Measurements from ENCODE around the gene CPNE2.

Gene CPNE2

GRCh38 chr16:57178793-57179212 is 86.4 kb downstream of the CPNE2 start:
- H3K27me3 ChIP-seq (ENCODE audit: control insufficient read depth in 3 of 3, insufficient read depth in 3 of 3, low read depth in 1 of 3, low read length in 3 of 3): no peaks in the 10 kb centered on the region
- H3K4me1 ChIP-seq (ENCODE audit: control insufficient read depth in 2 of 2, insufficient read depth in 1 of 2, low read depth in 1 of 2, low read length in 2 of 2): peaks cover 0 to 9% of the 10 kb centered on the region in 2 donors
- H3K23ac ChIP-seq (ENCODE audit: low read depth, low read length, poor library complexity): no peak overlapping the region
- H3K9ac ChIP-seq (ENCODE audit: low read depth, low read length, poor library complexity): no peak overlapping the region
- no peak overlapping the region for H2BK120ac ChIP-seq (ENCODE audit: low read depth, low read length)
- no peak overlapping the region for H2AK5ac ChIP-seq (ENCODE audit: low read depth, low read length)
- no peak overlapping the region for H3K14ac ChIP-seq (ENCODE audit: low read length)
- no peak for DNase-seq (ENCODE audit: low spot score)
- H3K79me1 ChIP-seq (ENCODE audit: low read depth, low read length): no peaks in the 10 kb centered on the region
- H3K9me3 ChIP-seq (replicated peaks in 1 of 2; ENCODE audit: control insufficient read depth in 2 of 2, insufficient read depth in 1 of 2, low read depth in 1 of 2, low read length in 2 of 2): no peaks in the 10 kb centered on the region
- H3K27ac ChIP-seq (replicated peaks; ENCODE audit: low read length): no peak overlapping the region
- no CpG with 5 or more reads among the region's 4 CpGs for WGBS, 2 donors (ENCODE audit: extremely low coverage in 2 of 2, insufficient read length in 2 of 2, insufficient replicate concordance in 1 of 2)
- H3K18ac ChIP-seq (ENCODE audit: low read length): no peak overlapping the region
- H4K91ac ChIP-seq (ENCODE audit: low read depth, low read length, poor library complexity): no peak overlapping the region
- H4K8ac ChIP-seq (ENCODE audit: low read depth, low read length): no peak overlapping the region
- no peak overlapping the region for H3K4me2 ChIP-seq (ENCODE audit: insufficient read depth, low read length, poor library complexity, severe bottlenecking)
- H2BK5ac ChIP-seq (ENCODE audit: low read length): no peak overlapping the region
- peaks cover 0 to 5% of the 10 kb centered on the region in 2 donors for H3K36me3 ChIP-seq (replicated peaks in 1 of 2; ENCODE audit: control insufficient read depth in 2 of 2, insufficient read depth in 2 of 2, low read length in 2 of 2)
- no peak overlapping the region for H2AFZ ChIP-seq (ENCODE audit: low read length)
- no peak overlapping the region for H3K4me3 ChIP-seq (ENCODE audit: low read length in 2 of 2)
- H2BK15ac ChIP-seq (ENCODE audit: low read length): no peak overlapping the region
- no peak overlapping the region for H2BK12ac ChIP-seq (ENCODE audit: low read length)
- H3K4ac ChIP-seq (ENCODE audit: low read length): no peak overlapping the region

GRCh38 chr16:57179215-57179828 is 86.9 kb downstream of the CPNE2 start:
- H3K27ac ChIP-seq (replicated peaks; ENCODE audit: low read length): no peak overlapping the region
- H3K4me3 ChIP-seq (ENCODE audit: low read length in 2 of 2): no peak overlapping the region

GRCh38 chr16:57184113-57184512 is 91.7 kb downstream of the CPNE2 start:
- Histone ChIP-seq H2AFZ (ENCODE audit: low read length) (no peak overlapping the region), H3K36me3 (replicated peaks in 1 of 2; ENCODE audit: control insufficient read depth in 2 of 2, insufficient read depth in 2 of 2, low read length in 2 of 2) (peaks cover 0 to under 1% of the 10 kb centered on the region in 2 donors), H3K23ac (ENCODE audit: low read depth, low read length, poor library complexity) (no peak overlapping the region), H3K79me1 (ENCODE audit: low read depth, low read length) (peaks cover 7% of the 10 kb centered on the region), H2BK120ac (ENCODE audit: low read depth, low read length) (no peak overlapping the region), H3K27ac (replicated peaks; ENCODE audit: low read length) (no peak overlapping the region), H2BK12ac (ENCODE audit: low read length) (no peak overlapping the region), H3K4me3 (ENCODE audit: low read length in 2 of 2) (peak overlapping the region in 1 of 2 donors; percentile 78), H3K4me1 (ENCODE audit: control insufficient read depth in 2 of 2, insufficient read depth in 1 of 2, low read depth in 1 of 2, low read length in 2 of 2) (peaks cover 2 to 16% of the 10 kb centered on the region in 2 donors), H3K9me3 (replicated peaks in 1 of 2; ENCODE audit: control insufficient read depth in 2 of 2, insufficient read depth in 1 of 2, low read depth in 1 of 2, low read length in 2 of 2) (no peaks in the 10 kb centered on the region), H3K18ac (ENCODE audit: low read length) (no peak overlapping the region), H3K9ac (ENCODE audit: low read depth, low read length, poor library complexity) (no peak overlapping the region), H2AK5ac (ENCODE audit: low read depth, low read length) (no peak overlapping the region), H4K8ac (ENCODE audit: low read depth, low read length) (no peak overlapping the region), H3K4ac (ENCODE audit: low read length) (no peak overlapping the region), H2BK15ac (ENCODE audit: low read length) (no peak overlapping the region), H3K4me2 (ENCODE audit: insufficient read depth, low read length, poor library complexity, severe bottlenecking) (no peak overlapping the region), H4K91ac (ENCODE audit: low read depth, low read length, poor library complexity) (no peak overlapping the region), H3K14ac (ENCODE audit: low read length) (no peak overlapping the region), H3K27me3 (ENCODE audit: control insufficient read depth in 3 of 3, insufficient read depth in 3 of 3, low read depth in 1 of 3, low read length in 3 of 3) (no peaks in the 10 kb centered on the region), H2BK5ac (ENCODE audit: low read length) (no peak overlapping the region)
- 100% methylated on average over 1 of the region's 4 CpGs; no CpG with 5 or more reads in 1 of the 2 donors for WGBS, 2 donors (ENCODE audit: extremely low coverage in 2 of 2, insufficient read length in 2 of 2, insufficient replicate concordance in 1 of 2)
- no peak for DNase-seq (ENCODE audit: low spot score)

More at GRCh38 chr16:57179215-57179828, 86.9 kb downstream of the CPNE2 start:
- Histone ChIP-seq H3K9me3 (replicated peaks in 1 of 2; ENCODE audit: control insufficient read depth in 2 of 2, insufficient read depth in 1 of 2, low read depth in 1 of 2, low read length in 2 of 2) (no peaks in the 10 kb centered on the region), H2AK5ac (ENCODE audit: low read depth, low read length) (no peak overlapping the region), H3K18ac (ENCODE audit: low read length) (no peak overlapping the region), H3K36me3 (replicated peaks in 1 of 2; ENCODE audit: control insufficient read depth in 2 of 2, insufficient read depth in 2 of 2, low read length in 2 of 2) (peaks cover 0 to 3% of the 10 kb centered on the region in 2 donors), H4K8ac (ENCODE audit: low read depth, low read length) (no peak overlapping the region), H3K27me3 (ENCODE audit: control insufficient read depth in 3 of 3, insufficient read depth in 3 of 3, low read depth in 1 of 3, low read length in 3 of 3) (no peaks in the 10 kb centered on the region), H3K4me1 (ENCODE audit: control insufficient read depth in 2 of 2, insufficient read depth in 1 of 2, low read depth in 1 of 2, low read length in 2 of 2) (peaks cover 0 to 12% of the 10 kb centered on the region in 2 donors), H3K4me2 (ENCODE audit: insufficient read depth, low read length, poor library complexity, severe bottlenecking) (no peak overlapping the region), H2BK12ac (ENCODE audit: low read length) (no peak overlapping the region), H3K14ac (ENCODE audit: low read length) (no peak overlapping the region), H3K79me1 (ENCODE audit: low read depth, low read length) (no peaks in the 10 kb centered on the region), H3K9ac (ENCODE audit: low read depth, low read length, poor library complexity) (no peak overlapping the region), H3K4ac (ENCODE audit: low read length) (no peak overlapping the region), H2BK5ac (ENCODE audit: low read length) (no peak overlapping the region), H3K23ac (ENCODE audit: low read depth, low read length, poor library complexity) (no peak overlapping the region), H2BK120ac (ENCODE audit: low read depth, low read length) (no peak overlapping the region), H2AFZ (ENCODE audit: low read length) (no peak overlapping the region), H4K91ac (ENCODE audit: low read depth, low read length, poor library complexity) (no peak overlapping the region), H2BK15ac (ENCODE audit: low read length) (no peak overlapping the region)
- no CpG with 5 or more reads among the region's 3 CpGs for WGBS, 2 donors (ENCODE audit: extremely low coverage in 2 of 2, insufficient read length in 2 of 2, insufficient replicate concordance in 1 of 2)
- DNase-seq (ENCODE audit: low spot score): no peak

- H2AFZ ChIP-seq (ENCODE audit: low read length): peak overlapping the region; percentile 80
- H4K8ac ChIP-seq (ENCODE audit: low read depth, low read length): no peak overlapping the region
- peaks cover 10% of the 10 kb centered on the region for H3K79me1 ChIP-seq (ENCODE audit: low read depth, low read length)
- H2BK120ac ChIP-seq (ENCODE audit: low read depth, low read length): no peak overlapping the region
- no peak for DNase-seq (ENCODE audit: low spot score)
- peak overlapping the region; percentile 96 for H3K9ac ChIP-seq (ENCODE audit: low read depth, low read length, poor library complexity)
- no peak overlapping the region for H2AK5ac ChIP-seq (ENCODE audit: low read depth, low read length)
- no CpG with 5 or more reads among the region's 15 CpGs for WGBS, 2 donors (ENCODE audit: extremely low coverage in 2 of 2, insufficient read length in 2 of 2, insufficient replicate concordance in 1 of 2)
- no peaks in the 10 kb centered on the region for H3K9me3 ChIP-seq (replicated peaks in 1 of 2; ENCODE audit: control insufficient read depth in 2 of 2, insufficient read depth in 1 of 2, low read depth in 1 of 2, low read length in 2 of 2)
- no peak overlapping the region for H3K4ac ChIP-seq (ENCODE audit: low read length)
- no peak overlapping the region for H2BK12ac ChIP-seq (ENCODE audit: low read length)
- peaks cover 2 to 16% of the 10 kb centered on the region in 2 donors for H3K4me1 ChIP-seq (ENCODE audit: control insufficient read depth in 2 of 2, insufficient read depth in 1 of 2, low read depth in 1 of 2, low read length in 2 of 2)
- peak overlapping the region; percentile 56 for H3K4me2 ChIP-seq (ENCODE audit: insufficient read depth, low read length, poor library complexity, severe bottlenecking)
- no peak overlapping the region for H2BK15ac ChIP-seq (ENCODE audit: low read length)
- H3K23ac ChIP-seq (ENCODE audit: low read depth, low read length, poor library complexity): no peak overlapping the region
- peaks cover 0 to 9% of the 10 kb centered on the region in 2 donors for H3K36me3 ChIP-seq (replicated peaks in 1 of 2; ENCODE audit: control insufficient read depth in 2 of 2, insufficient read depth in 2 of 2, low read length in 2 of 2)
- H2BK5ac ChIP-seq (ENCODE audit: low read length): peak overlapping the region; percentile 97
- no peak overlapping the region for H3K14ac ChIP-seq (ENCODE audit: low read length)
- no peak overlapping the region for H3K18ac ChIP-seq (ENCODE audit: low read length)
- H3K4me3 ChIP-seq (ENCODE audit: low read length in 2 of 2): peak overlapping the region; percentile 78 to 100
- H3K27me3 ChIP-seq (ENCODE audit: control insufficient read depth in 3 of 3, insufficient read depth in 3 of 3, low read depth in 1 of 3, low read length in 3 of 3): no peaks in the 10 kb centered on the region
- H4K91ac ChIP-seq (ENCODE audit: low read depth, low read length, poor library complexity): no peak overlapping the region
- H3K27ac ChIP-seq (replicated peaks; ENCODE audit: low read length): no peak overlapping the region
These were observed 92.6 kb downstream of the CPNE2 start for GRCh38 chr16:57184887-57185445.

Measured in neuronal stem cell (in vitro differentiated cells).